Psoas muscle (tissue), 8 donors: Measurements from ENCODE around the gene BARHL1. TPM values are rescaled to one million over a fixed set of nuclear protein-coding genes. Genes with fewer than 3 reads are reported as not detected.

ENCODE experiments used
- ATAC-seq, 4 donors: fragments of 200-7000 bp; cut with Tn5 transposase; one replicate each; pipeline ENCODE4 v1.9.1; 2020; ENCODE audit warnings: moderate library complexity in 3 of 4, mild to moderate bottlenecking in 2 of 4
- DNase-seq, 2 donors: peaks; one replicate each; pipeline ENCODE4 v3.0.0-alpha.2; 2020
- H3K27ac ChIP-seq: fragments of 200-600 bp; one replicate; pipeline ENCODE4 v1.8.0; 2022
- H3K27me3 ChIP-seq, 3 donors: fragments of 200-600 bp in 1 of 3; one replicate each; pipeline versions ENCODE4 v1.6.1 to v1.8.0; 2013 to 2022; ENCODE audit warnings: low read length in 2 of 3, mild to moderate bottlenecking in 2 of 3, moderate library complexity in 1 of 3; ENCODE audit not compliant: insufficient read depth in 3 of 3
- H3K36me3 ChIP-seq, 2 donors: fragments of 200-600 bp in 1 of 2; one replicate each; pipeline versions ENCODE4 v1.6.1 to v1.8.0; 2013 to 2022; ENCODE audit warnings: low read depth in 1 of 2, mild to moderate bottlenecking in 1 of 2, moderate library complexity in 1 of 2; ENCODE audit not compliant: insufficient read depth in 1 of 2
- H3K4me1 ChIP-seq: fragments of 200-600 bp; one replicate; pipeline ENCODE4 v1.8.0; 2022
- H3K4me3 ChIP-seq: fragments of 200-600 bp; one replicate; pipeline ENCODE4 v1.8.0; 2022; ENCODE audit warnings: mild to moderate bottlenecking
- H3K9me3 ChIP-seq: fragments of 200-600 bp; one replicate; pipeline ENCODE4 v1.8.0; 2022
- CTCF ChIP-seq: fragments of 200-600 bp; IDR thresholded peaks from one replicate; pipeline ENCODE4 v1.8.0; 2022; ENCODE audit warnings: antibody characterized with exemption
- WGBS, 3 donors: extraction: QIAGEN DNeasy Blood & Tissue Kit; methylation state at CpG; one replicate each; pipeline versions ENCODE4 v1.1.6 to v1.1.7; 2013; 5-methylcytosine and 5-hydroxymethylcytosine counted together
- intact Hi-C, 2 donors: fragments of 100-400 bp; cut with DNase I; formaldehyde crosslinking; loops; one replicate each; pipeline versions ENCODE4 v1.11.0 to v1.14.2; 2022
- polyA plus RNA-seq, 3 donors: library from polyadenylated mRNA; stranded (reverse); fragments of 200-250 nt; gene quantifications; one replicate each; pipeline ENCODE4 v1.2.3, GENCODE V29; 2013
- total RNA-seq, 4 donors: library from RNA; stranded (reverse); fragmentation: NEBNext Ultra II Directional in 2 of 4; extraction: Animal tissue kit (Norgen Biotek cat#: 25700) in 2 of 4; gene quantifications; one replicate each; pipeline versions ENCODE4 v1.2.1 to v1.2.4, GENCODE V29; 2021 to 2023
- donor health status: healthy with polysubstance abuse.
- donor health status: DM: no; HTN: no; CAD: no; lungs with moderate emphysema.
- donor health status: Bipolar disorder and iron deficiency.
- donor health status: healthy.
- donor health status: DM: yes; HTN: yes; CAD: no.
- donor health status: DM: no; HTN: no; CAD: no.
- donor health status: DM: no; HTN: no; CAD: no.
- donor health status: DM: yes; HTN: yes; CAD: no.

The BARHL1 gene
- total and polyA plus RNA-seq, 7 donors, result not detected

GRCh38 chr9:132606066-132606465 is 23.7 kb downstream of the BARHL1 start:
- peaks cover 4 to 84% of the 10 kb centered on the region in 2 donors for H3K36me3 ChIP-seq
- no peak for ATAC-seq
- intact Hi-C loops, result no loop called here
- no peak for TF ChIP-seq CTCF
- DNase-seq, result no peak
- H3K4me1 ChIP-seq, result no peaks in the 10 kb centered on the region
- H3K27me3 ChIP-seq, result no peaks in the 10 kb centered on the region
- no peak overlapping the region for H3K4me3 ChIP-seq
- H3K9me3 ChIP-seq, result no peaks in the 10 kb centered on the region
- 88% methylated on average over 6 of the region's 6 CpGs for WGBS, 3 donors
- H3K27ac ChIP-seq, result no peak overlapping the region

- Histone ChIP-seq H3K36me3 (peaks cover 9 to 98% of the 10 kb centered on the region in 2 donors), H3K4me1 (no peaks in the 10 kb centered on the region), H3K27me3 (no peaks in the 10 kb centered on the region), H3K27ac (no peak overlapping the region), H3K9me3 (no peaks in the 10 kb centered on the region), H3K4me3 (no peak overlapping the region)
- 94 to 96% (median 95%) methylated on average over 9 of the region's 9 CpGs for WGBS, 3 donors
- intact Hi-C loops, result no loop called here
- no peak for DNase-seq
- no peak for ATAC-seq
- no peak for TF ChIP-seq CTCF
Observed at GRCh38 chr9:132609184-132609583, 26.8 kb downstream of the BARHL1 start.

GRCh38 chr9:132609829-132610228 is 27.4 kb downstream of the BARHL1 start:
- TF ChIP-seq CTCF, result no peak
- ATAC-seq (peak in 2 of 4 donors; percentile 21 to 33), DNase-seq (no peak)
- Histone ChIP-seq H3K27ac (no peak overlapping the region), H3K4me3 (no peak overlapping the region), H3K9me3 (no peaks in the 10 kb centered on the region), H3K36me3 (peaks cover 14 to 98% of the 10 kb centered on the region in 2 donors), H3K4me1 (no peaks in the 10 kb centered on the region), H3K27me3 (no peaks in the 10 kb centered on the region)
- WGBS, 3 donors, result 85 to 89% (median 88%) methylated on average over 7 of the region's 7 CpGs
- intact Hi-C loops, result loop anchor here in 1 of 2 donors (10.0 kb wide), 1 partner anchor 305 kb away; no protein-coding TSS in a partner anchor

GRCh38 chr9:132610661-132611060 is 28.3 kb downstream of the BARHL1 start:
- Histone ChIP-seq H3K36me3 (peaks cover 21 to 98% of the 10 kb centered on the region in 2 donors), H3K4me1 (no peaks in the 10 kb centered on the region), H3K4me3 (no peak overlapping the region), H3K27me3 (no peaks in the 10 kb centered on the region), H3K27ac (no peak overlapping the region), H3K9me3 (no peaks in the 10 kb centered on the region)
- WGBS, 3 donors, result 82 to 88% (median 86%) methylated on average over 12 of the region's 12 CpGs
- DNase-seq (no peak), ATAC-seq (no peak)
- TF ChIP-seq CTCF, result no peak
- intact Hi-C loops, result loop anchor here in 1 of 2 donors (10.0 kb wide), 1 partner anchor 304 kb away; no protein-coding TSS in a partner anchor

GRCh38 chr9:132614324-132614723 is 31.9 kb downstream of the BARHL1 start:
- Histone ChIP-seq H3K4me3 (no peak overlapping the region), H3K27me3 (no peaks in the 10 kb centered on the region), H3K27ac (no peak overlapping the region), H3K4me1 (no peaks in the 10 kb centered on the region), H3K9me3 (no peaks in the 10 kb centered on the region), H3K36me3 (peaks cover 26 to 96% of the 10 kb centered on the region in 2 donors)
- 81 to 92% (median 82%) methylated on average over 6 of the region's 6 CpGs for WGBS, 3 donors
- ATAC-seq (no peak), DNase-seq (no peak)
- TF ChIP-seq CTCF, result no peak
- intact Hi-C loops, result loop anchor here in 1 of 2 donors (10.0 kb wide), 1 partner anchor 300 kb away; no protein-coding TSS in a partner anchor
